Femur (tissue), 1 donor: ENCODE data around the gene CTNNBL1.

ENCODE experiments used
- DNase-seq: peaks from one replicate; pipeline ENCODE4 v3.0.0-alpha.2; 2017

CTNNBL1 gene

DNA sequence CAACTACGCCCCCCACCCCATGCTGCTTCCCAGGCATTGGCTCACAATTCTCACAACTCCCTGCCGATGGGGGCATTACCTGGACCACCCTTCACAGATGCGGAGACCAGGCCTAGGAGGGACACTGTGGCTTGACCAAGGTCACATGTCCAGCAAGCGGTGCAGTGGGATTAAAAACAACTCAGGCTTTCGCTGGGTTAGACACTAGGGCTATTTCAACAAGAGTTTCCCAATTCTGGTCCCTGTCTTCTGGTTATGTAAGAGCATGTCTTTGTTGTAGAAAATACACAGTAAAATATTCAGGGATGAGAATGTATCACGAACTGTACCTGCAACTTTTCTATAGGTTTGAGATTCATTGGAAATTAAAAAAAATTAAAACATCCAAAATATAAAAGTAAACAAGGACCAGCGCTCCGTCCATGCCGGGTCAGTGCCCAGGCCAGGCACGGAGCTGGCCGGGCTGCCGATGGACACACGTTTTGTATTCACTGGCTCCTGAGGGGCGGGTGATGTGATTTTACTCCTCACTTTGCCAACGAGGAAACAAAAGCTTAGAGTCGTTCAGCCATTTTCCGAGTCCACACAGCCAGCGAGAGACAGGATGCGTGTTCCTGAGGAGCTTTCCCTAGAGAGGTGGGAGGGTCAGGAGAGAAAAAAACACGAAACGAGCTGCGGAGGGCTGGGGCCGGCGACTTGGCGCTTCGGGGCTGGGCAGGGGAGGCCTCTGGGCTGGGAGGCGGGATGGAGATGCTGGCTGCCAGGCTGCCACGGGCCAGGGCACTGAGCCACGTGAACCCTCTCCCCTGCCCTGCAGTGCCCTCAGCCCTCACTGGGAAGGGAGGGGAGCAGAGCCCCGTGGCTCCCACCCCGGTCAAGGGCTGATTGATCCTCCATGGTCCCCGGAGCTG is 192.0 kb downstream of the CTNNBL1 start:
- no peak for DNase-seq

DNA sequence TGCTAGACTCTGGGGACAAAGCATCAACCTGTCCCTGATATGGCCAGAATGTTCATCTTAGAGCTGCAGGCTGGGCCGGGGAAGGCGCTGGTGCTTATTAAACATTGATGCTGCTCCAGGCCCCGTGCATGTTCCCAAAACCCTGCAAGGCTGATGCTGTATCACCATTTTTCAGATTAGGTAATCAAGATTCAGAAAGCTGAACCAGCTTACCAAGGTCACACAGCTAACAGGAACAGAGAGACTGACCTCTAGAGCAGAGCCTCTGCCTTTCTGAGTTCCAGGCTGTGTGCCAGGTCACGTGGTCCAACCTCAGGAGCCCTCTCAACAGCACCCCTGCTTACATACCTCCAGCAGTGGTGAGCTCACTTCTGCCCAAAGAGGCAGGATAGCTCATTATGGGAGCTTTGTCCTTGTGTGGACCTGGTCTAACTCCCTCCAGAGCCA is 193.0 kb downstream of the CTNNBL1 start:
- DNase-seq: no peak

DNA sequence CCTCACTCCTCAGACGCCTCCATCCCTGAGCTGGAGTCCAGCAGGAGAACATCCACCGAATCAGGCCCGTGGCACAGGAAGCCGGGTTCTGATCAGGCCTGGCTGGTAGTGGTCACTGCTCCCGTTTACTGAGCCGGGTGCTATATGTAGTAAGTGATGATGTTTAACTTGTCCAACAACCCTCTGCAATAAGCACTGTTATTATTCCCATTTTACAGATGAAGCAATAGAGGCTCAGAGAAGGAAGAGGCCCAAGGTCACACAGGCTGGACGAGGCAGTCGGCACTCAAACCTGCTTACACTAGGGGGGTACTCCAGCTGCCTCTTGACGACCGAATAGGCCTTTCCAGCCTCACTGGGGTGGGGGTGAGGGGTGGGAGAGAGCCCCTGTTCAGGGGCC is 194.8 kb downstream of the CTNNBL1 start:
- no peak for DNase-seq

DNA sequence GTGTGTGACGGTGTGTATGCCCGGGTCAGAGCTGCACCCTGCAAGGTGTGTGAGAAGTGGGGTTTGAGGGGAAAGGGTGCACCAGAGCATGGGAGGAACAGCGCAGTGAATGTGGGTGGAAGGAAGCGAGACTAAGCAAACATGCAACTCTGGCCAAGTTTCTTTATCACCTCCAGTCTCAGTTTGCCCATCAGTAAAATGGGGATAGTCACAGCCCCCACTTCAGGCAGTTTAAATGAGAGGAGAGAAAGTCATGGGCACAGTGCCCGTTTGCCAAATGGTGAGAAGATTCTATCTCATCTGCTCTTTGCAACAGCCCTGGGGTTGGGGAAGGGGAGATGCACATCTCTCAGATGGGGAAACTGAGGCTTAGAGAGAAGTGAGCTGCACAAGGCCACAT is 196.3 kb downstream of the CTNNBL1 start:
- DNase-seq: no peak

DNA sequence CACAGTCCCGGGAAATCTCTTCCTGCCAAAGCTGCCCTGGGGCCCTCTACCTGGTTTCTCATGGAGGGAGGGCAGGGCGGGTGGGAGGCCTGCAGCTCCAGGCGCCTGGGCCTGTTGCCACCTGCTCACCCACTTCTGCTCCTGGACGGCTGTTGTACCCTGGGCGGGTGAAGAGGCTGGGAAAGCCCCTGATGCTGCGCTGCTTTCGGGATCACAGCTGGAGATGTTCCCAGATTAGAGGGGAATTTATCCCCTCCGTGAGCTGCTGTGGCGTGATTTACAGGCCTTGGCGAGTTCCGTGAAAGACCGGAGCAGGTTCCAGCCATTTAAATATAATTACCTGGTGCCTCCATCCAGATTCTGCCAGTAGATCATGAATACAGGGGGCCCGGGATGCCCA is 196.8 kb downstream of the CTNNBL1 start:
- DNase-seq: no peak

DNA sequence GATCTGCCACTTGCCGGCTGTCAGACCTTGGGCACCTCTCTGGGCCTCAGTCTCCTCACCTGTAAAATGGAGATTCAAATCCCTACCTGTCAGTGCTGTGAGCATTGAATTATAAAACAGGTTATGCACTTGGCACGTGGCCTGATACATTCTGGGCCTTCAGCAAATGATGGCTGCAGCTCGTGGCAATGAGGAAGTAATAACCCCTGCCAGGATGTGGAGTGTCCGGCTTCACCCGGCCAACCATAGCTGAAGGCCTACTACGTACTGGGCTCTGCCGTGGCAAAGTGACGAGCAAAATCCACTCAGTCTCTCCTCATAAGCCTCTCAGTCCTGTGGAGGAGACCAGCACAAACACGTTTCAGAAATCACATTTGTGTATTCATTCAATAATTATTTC is 198.2 kb downstream of the CTNNBL1 start:
- DNase-seq: no peak

DNA sequence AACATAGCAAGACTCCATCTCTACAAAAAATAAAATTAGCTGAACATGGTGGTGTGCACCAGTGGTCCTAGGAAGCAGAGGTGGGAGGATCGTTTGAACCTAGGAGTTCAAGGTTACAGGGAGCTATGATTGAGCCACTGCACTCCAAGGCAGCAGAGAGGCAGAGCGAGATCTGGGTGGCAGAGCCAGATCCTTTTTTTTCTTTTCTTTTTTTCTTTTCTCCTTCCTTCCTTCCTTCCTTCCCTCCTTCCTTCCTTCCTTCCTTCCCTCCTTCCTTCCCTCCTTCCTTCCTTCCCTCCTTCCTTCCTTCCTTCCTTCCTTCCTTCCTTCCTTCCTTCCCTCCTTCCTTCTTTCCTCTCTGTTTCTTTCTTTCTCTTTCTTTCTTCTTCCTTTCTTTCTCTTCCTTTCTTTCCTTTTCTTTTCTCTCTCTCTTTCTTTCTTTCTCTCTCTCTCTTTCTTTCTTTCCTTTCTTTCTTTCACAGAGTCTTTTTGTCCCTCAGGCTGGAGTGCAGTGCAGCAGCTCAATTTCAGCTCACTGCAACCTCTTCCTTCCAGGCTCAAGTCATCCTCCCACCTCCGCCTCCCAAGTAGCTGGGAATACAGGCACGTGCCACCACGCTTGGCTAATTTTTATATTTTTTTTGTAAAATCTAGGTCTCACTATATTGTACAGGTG is 199.9 kb downstream of the CTNNBL1 start:
- DNase-seq: no peak

DNA sequence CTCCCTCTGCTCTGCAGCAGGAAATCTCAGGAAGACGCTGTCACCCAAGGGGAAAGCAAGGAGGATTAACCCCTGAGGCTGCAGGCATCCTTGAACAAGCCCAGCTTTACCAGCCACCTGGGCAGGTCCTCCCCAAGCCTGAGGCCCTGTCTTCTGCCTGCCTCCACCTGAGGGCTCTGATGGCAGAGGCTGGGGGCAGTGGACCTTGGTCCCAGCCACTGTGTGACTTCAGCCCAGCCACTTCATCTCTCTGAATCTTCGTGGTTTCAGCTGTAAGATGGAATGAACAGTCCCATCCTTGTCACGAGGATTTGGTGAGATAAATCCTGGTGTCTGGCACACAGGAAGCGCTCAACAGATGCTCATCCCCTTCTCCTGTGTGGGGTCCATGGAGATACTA is 200.6 kb downstream of the CTNNBL1 start:
- no peak for DNase-seq

DNA sequence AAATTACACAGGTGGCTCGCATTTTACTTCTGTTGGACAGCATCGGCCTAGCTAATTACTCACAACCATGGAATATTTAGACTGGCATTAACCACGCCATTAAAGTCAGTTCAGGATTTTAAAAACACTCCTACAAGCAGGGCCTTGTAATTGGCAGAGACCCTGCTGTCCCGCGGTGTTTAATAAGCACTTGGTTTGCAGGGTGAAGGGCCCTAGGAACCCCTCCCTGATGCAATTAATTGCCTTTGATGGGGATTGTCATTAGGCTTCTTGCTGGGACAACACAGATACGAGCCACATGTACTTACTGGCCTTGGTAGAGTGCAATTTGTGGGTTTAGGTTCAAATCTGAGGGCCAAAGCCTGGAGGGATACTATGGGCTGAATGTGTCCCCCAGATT is 201.3 kb downstream of the CTNNBL1 start:
- DNase-seq: no peak

DNA sequence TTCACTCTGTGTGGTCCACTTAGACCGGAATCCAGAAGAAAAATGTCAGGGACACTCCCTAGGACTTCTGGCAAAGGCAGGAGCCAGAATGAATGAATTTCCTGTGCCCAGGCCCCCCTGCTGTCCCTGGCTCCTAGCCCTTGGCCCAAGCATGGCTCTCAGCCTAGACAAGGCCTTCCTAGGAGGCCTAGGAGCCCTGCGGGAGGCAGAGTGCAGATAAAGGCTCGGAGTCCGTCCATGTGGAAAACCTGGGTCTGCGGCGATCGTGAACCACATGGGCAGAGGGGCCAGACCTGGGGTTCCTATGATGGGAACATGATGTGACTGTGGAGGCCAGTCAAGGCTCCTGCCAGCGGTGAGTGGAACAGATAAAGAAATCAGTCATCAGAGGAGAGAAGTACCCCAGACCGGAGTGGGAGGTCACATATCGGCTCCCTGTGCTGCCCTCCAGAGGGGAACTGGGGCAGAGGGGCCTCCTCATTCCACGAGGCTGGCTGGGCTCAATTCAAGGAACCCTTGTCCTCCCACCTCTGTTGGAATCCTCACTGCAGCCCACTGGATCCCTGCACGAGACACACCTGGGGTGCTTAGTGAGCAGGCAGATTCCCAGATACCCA is 203.2 kb downstream of the CTNNBL1 start:
- DNase-seq: no peak

DNA sequence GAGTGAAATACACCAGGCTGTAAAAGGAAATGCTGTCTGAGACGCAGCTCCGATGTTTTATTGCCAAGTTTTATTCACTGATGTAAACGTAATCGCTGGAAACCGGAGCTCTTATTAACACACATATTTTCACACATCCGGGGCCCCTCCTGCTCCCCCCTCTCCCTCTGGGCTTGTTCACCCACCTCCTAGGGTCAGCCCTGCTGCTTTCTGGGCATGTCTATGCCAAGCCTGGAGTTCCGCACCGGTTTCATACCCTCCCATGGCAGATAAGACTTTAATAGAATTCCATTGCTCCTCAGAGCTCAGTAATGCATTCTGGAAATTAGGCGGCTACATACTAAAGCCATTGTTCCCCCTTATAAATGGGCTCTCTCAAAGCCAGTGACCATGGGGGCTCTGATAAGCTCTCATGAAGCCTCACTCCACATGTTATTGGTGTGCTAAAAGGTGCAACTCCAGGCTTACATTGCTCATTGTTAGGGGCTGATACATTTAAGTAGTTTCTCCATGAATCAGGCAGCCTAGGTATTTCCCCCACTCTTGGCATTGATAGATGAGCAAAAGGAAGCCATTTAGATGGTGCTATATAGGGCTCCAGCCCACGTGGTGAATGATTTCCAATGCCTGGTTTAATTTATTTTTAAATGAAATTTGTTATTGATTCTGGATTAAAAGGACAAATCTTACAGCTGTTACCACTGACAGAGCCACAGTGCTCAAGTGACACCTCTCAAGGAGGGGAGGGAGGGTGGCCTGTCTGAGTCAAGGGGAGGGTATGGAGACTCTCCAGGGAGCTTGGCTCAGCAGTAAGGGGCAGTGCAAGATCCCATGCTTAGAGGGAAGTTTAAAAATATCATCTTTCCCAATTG is 204.6 kb downstream of the CTNNBL1 start:
- no peak for DNase-seq

DNA sequence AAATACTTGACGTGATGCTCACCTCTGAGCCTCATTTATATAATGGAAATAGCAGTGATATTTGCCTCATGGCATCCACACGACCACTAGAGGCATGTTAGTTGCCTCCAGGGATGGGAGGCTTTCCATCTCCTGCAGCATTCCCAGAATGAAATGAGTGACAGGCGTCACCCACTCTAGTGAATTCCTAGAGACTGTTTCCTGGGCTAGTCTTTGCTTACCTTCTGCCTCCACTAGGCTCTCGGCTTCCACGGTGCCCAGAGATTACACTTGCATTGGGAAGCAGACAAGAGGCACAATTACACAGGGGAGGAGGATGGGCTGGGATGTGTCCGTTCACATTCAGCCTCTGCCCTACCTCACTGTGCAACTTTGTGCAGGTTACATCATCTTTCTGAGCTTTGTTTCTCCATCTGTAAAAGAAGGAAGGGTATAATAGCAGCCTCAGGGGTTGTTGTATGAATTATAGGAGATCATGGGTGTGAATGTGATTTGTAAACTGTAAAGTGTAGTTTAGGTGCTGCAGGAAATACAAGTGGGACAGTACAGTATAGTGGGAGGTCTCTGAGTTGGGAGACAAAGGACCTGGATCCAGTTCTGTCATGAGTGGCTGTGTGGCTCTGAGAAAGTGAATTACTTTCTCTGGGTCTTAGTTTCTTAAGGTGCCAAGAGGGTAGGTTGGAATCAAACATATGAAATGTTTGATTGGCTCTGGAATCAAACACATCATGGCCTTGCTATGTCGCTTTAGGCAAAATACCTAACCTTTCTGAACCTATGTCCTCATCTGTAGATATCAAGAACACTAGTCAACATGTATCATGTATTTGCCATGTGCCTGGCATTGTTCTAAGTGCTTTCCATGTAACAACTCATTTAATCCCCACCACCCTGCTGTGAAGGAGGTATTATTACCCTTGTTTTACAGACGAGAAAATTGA is 205.5 kb downstream of the CTNNBL1 start:
- no peak for DNase-seq

DNA sequence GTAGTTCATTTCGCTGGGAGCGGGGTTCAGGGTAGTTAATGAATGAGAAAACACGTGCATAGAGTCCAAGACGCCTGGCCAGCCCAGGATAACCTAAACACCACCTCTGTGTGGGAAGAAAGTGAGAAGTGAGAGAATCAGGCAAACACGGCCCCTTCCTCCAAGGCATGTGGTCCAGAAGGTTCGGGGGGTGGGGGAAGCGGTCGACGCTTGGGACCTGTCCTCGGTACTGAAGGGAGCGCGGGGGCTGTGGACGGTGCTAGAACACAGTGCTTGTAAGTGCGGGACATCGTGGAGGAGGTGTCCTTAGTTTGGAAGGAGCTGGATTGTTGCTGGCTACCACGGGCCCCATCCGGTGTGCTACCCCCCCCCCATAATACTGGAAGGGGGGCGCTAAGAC is 207.4 kb downstream of the CTNNBL1 start:
- DNase-seq: no peak

DNA sequence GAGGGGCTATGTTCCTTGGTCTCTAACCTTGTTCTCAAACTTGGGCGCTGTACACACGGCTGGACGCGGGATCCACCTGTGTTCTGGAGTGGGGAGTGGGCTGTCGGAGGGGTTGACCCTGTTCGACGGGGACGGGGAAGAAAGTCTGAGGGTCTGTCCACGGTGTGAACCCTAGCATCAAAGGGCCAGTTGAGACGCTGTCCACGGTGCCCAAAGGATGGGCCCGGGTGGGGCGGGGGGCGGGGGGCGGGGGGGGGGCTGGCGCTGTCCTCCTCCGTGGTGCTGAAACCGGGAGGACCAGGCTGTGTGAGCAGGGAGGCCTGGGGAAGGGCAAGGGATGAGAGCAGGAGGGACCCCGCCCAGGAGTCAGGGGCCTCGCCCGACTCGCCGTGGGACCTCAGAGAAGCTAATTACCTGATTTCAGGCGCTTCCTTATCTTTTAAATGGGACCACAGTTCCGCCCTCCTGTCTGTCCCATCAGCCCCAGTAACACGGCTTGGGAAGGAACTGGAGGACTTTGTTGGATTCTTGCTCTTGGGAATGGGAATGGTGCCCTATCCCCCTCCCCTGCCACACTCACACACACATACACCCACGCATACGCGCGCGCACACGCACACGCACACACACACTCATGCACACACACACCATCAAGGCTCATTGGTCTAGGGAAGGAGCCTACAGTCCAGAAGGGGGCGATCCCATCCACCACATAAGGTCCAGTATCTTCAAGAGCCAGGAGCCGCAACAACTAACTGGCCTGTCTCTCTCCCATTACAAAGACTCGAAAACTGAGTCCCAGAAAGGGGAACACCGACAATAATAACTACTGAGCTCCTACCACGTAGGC is 208.0 kb downstream of the CTNNBL1 start:
- DNase-seq: peak; percentile 65

DNA sequence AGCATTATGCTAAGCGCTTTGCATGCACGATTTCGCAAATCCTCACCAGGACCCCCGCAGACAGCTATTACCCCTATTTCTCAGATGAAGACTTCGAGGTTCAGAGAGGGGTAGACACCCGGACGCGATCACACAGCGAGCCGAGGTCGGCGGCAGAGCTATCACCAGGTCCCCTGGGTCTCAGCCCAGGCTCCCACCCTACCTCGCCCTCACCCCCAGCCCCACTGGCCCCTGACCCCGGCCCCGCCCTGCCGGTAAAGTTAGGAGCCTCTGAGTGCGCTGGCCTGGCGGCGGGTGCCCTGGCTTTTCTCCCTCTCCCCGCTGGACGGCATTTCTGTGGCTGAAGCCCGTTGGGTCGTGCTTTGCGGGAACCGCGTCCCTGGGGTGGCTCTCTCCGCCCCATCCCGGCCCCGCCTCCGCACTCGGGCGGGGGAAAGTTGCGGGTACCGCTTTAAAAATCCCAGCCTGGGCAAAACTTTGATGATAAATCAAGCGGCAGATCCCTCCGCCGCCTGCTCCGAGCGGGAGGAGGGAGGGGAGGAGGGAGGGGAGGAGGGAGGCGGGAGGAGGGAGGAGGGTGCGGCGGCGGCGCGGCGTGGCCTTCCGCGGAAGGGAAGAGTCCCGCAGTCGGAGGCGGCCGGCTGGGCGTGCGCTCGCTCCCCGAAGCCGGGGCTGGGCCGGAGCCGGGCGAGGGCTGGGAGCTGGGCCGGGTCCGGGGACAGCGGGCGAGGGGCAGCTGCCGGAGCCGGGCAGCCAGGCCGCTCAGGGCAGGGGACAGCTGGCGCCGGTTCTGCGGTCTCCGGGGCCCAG is 208.9 kb downstream of the CTNNBL1 start, which contains the start of gene VSTM2L:
TSS of gene VSTM2L (plus strand) at position 624 of the 810 bp plus-strand sequence. CDS start 224 bp downstream, outside the sequence.
- no peak for DNase-seq

DNA sequence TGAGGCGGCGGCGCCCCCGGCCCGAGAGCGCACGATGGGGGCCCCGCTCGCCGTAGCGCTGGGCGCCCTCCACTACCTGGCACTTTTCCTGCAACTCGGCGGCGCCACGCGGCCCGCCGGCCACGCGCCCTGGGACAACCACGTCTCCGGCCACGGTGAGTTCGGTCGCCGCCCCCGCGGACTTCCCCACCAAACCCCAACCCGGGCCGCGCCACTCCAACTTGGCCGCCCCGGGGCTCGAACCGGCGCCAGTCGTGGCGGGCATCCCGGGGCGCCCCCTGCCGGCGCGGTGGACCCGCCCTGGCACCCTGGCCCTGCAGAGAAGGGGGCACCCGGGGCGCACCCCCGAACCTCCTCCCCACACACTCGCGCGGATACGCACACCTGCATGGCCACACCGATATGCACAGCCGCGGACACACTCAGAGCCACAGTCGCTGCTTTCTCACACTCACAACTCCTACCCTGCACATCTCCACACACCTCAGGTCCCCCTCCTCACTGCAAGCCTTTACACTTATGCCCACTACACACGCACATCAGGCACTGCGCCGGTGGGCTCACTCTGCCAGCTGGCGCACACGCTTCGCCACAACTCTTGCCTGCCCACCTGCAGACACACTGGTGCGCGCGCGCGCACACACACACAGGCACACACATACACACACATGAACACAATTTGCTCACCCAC is 209.6 kb downstream of the CTNNBL1 start:
- no peak for DNase-seq

DNA sequence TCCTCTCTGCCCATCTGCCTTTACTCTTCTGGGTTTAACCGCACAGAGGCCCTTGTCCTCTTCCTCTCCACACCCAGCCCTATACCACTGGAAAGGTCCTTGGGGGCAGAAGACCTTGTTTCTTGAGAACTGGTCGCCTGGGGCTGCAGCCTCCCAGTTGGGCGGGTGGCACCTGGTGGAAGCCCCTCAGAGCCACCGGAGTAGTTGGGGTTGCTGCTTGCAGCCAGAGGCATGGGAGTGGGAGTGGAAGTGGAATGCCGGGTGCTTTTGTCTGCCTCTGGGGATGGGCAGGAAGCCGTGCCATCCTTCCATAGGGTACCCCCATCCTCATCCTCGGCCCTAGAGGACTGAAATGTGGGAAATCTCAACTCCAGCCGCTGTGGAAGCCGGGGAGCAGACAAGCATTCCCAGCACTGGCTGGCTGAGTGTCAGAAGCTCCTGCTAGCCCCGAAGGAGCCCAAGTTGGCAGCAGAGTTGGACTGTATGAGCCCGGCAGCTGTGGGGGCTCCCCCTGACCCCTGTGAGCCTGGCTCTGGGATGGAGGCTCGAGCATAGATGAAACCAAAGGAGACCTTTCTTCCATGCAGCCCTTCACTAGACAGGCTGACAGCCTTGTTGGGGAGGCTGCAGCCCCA is 210.3 kb downstream of the CTNNBL1 start:
- no peak for DNase-seq

DNA sequence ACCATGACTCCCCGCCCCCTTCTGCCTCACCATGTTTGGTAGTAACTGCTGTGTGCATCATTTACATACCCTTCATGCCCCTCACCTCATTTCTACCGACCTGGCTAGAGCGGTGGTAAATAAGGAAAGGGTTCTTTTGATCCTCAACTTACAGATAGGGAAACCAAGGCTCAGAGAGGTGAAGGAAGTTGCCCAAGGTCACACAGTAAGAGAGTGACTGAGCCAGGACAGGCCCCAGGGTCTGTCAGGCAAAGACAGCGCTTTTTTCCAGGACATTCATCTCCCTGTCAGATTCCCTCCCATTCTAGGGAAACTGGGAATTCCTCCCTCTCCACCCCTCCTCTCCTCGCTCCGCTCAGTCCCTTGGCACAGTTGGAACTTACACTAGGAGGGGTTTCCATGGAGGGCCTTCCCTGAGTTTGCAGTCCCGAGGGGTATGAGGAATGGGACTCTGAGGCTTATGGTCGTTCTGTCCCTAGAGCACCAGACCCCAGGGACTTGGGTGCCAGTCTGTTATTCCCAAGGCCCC is 211.1 kb downstream of the CTNNBL1 start:
- DNase-seq: no peak
